GM21528 (cell line): ENCODE results near the gene CD109.
"Not testable (repeated sequence)": the region's sequence is repeated elsewhere in the genome, so short reads cannot be mapped to it uniquely, and the experiment has no call there.

ENCODE experiments used
- ATAC-seq: cut with Tn5 transposase; IDR thresholded peaks from one replicate; pipeline ENCODE4 v1.9.1; 2021; ENCODE audit warnings: mild to moderate bottlenecking, moderate library complexity; ENCODE audit not compliant: unreplicated experiment, low FRiP score

CD109 gene

DNA sequence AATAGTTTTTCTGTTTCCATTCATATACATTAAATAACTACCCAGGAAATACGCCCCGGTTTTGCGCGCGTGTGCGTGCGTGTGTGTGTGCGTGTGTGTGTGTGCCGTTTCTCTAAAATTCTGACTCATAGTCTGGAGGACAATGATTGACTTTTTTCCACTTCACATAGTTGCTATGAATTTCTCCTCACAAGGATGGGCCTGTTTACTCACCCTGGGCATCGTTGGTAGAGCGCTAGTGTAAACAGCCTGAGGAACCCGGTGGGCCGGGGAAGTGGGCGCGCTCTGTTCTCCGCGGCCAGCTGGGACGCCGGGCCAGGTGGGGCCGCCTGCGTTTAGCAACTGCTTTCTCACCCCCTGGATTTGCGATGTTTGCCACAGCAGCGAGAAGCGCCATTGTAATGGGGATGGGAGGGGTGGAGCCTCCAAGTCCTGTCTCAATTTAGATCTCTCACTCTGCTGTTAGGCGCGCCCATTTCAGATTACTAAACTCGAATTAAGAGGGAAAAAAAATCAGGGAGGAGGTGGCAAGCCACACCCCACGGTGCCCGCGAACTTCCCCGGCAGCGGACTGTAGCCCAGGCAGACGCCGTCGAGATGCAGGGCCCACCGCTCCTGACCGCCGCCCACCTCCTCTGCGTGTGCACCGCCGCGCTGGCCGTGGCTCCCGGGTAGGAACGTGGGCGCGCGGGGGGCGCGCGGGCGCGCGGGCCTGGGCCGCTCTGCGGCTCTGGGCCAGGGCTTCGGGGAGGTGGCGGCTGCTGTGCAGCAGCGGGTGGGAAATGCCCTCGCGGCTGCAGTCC is at the start of gene CD109:
Gene CD109 (plus strand): TSS at position 585 of the 803 bp plus-strand sequence. CDS start 13 bp downstream, at position 598.
- ATAC-seq = peak; percentile 56

DNA sequence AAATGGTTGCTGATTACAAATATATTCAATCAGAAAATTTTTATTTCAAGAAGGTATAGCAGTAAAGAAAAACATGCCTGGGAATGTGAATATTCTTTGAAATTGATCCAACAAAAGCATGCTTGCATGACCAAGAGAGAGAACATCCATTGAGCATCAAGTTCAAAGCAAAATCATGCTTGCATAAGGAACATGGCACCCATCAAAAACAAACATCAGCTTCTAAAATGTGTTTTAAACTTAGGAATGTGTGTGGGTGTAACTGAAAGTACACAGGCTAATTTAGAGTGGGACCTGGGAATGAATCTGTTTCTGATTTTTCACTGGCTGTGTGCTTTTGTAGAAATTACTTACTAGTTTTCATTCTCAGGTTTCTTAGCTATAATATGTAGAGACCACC is 47.8 kb upstream of the CD109 start:
- ATAC-seq = no peak

DNA sequence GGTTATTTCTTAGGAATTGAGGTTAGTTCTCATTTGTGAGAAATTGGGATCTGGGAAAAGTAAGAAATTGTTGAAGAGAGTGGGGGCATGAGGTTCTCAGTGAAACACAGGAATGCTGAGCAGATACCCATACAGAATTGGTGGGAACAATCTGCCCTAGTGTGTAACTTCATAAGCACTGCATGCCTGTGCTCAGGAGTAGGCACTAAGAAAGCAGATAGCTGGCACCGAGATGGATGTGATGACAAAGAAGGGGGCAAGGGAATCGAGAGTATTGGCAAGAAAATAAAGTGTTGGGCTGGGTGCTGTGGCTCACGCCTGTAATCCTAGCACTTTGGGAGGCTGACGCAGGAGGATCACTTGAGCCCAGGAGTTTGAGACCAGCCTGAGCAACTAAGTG is 46.2 kb upstream of the CD109 start:
- ATAC-seq = no peak

DNA sequence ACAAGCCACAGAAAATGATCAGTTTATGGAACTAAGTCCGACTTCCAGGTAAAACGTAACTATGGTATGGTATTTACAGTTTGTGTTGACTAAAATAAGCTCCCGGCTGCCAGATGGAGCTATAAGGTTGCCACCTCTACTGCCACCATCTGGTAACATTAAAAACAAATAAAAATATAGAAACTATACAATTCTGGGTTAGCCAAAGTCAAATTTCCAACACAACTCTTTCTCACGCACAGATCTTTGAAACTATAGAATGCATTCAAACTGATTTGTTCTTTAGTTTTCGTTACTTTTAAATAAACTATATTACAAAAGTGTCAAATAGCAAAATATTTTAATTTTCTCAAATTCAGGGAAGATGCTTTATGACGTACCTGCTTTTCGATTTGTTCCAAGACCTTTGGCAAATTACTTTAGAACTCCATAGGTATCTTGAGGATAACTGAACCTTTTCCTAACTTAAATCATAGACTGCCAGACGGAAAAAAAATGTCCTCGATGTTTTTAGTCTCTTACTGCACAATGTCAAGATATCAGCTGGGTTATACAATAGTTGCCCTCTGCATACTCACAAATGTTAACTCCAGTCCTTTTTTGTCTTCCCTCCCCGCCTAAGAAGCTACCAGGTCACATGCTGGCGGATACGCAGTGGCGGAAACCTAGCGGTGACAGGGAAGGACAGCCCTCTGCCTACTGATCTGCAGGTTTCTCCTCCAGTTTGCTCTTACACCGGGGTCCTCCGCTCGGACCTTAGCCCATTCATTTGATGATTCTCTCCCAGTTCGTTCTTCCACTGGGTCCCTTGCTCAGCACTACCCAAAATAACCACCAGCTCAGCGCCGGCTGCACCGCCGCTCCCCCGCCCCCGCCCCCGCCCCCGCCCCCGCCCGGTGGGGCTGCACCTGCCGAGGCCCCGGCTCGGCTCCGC is 43.1 kb upstream of the CD109 start:
- ATAC-seq = peak; percentile 51

DNA sequence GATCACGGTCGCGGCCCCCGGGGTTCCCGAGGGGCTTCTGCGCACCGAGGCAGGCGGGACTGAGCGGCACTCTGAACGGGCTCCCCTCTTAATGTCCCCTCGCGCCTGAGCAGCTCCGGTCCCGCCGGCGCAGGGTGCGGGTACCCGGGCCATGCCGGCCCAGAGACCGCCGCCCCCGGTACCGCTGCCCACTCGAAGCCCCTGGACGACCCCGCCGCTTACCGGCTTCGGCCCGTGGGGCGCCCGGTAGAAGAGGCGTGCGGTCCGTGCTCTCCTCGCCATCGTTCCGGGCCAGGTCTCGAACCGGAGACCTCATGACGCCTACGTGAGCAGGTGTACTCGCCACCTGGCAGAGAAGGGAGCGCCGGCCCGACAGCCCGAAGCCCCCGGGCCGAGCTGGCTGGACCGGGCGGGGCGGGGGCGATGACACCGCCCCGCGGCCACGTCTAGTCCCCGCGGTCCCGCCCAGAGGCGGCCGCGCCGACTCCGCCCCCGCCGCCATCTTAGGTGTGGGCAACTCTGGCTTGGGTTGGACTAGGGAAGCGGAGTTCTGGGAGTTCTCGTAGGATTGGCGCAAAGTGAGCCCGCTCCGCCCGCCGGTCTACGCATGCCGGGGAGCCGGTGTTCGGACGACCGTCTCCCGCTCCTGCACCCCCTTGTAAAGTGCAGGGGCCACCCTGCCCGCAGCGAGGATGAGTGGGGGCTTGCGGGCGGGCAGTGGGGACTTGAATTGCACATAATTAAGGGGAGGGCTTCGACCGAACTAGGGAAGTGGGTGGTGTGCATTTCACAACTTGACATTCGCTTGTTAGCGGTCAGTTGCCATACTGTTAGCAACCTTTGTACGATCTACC is 42.2 kb upstream of the CD109 start, which contains the start of gene SLC17A5:
Gene SLC17A5 (minus strand): TSS at position 422 of the 854 bp plus-strand sequence. CDS start 106 bp downstream, at position 316.
- peak; percentile 89 for ATAC-seq

DNA sequence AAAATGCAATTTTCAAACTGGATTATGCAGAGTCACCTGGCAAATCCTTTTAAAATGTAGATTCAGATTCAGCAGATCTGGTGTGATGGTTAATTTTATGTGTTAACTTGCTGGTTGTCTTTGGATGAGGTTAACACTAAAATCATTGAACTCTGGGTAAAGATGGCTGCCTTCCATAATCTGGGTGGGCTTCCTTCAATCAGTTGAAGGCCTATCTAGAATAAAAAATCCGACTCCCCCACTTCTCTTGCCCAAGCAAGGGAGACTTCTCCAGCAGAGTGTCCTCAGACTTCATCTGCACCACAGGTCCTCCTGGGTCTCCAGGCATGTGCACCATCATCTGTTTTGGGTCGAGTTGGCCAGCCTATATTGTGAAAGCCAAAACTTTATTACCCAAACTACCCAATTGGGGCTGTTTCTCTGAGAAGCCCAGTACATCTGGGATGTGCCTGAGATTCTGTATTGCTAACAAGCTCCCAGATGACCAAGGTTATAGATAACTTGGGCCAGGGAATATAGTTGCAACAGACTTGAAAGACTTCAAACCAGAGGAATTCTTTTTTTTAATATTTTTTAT is 40.6 kb upstream of the CD109 start:
- ATAC-seq = no peak

DNA sequence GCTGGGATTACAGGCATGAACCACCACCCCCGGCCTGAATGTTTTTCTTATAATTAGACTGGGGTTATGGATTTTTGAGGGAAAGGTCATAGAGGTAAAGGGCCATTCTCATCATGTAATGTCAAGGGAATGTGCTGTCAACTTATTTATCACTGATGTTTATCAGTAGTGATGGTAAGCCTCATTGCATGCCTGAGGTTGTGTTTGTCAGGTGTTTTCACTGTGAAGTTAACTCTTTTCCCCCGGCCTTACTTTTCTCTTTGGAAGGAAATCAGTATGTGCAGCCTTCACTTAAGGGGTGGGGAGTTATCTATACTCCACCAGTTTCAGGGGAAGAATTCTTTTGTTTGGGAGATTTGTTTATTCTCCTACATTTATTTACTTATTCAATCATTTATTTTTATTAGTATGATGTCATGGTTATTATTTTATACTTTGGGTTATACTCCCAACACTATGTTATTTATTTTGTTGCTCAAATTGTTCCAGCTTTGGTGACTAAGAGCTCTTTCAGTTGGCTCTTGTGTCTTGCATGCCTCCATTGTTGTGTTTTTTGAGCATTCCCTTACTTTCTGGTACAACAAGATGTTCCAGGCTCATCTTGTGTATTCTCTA is 39.4 kb upstream of the CD109 start:
- no peak for ATAC-seq

DNA sequence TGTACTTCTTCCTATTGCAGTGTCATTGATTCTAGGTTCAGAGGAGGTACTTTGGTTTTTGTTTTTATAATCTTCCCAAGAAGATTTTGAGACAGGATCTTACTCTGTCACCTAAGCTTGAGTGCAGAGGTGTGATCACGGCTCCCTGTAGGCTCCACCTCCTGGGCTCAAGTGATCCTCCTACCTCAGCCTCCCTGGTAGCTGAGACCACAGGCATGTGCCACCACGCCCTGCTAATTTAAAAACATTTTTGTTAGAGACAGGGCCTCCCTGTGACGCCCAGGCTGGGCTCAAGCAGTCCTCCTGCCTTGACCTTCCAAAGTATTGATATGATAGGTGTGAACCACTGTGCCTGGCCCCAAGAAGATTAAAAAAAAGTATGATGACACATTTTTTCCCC is 38.8 kb upstream of the CD109 start:
- ATAC-seq = no peak

DNA sequence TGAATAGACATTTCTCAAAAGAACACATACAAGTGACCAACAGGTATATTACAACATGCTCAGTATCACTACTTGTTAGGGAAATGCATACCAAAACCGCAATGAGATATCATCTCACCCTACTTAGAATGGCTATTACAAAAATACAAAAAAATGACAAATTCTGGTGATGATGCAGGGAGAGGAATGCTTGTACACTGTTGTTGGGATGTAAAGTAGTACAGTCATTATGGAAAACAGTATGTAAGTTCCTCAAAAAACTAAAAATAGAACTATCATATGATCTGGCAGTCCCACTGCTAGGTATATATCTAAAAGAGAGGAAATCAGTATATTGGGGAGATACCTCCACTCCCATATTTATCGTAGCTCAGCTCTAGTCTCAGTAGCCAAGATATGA is 31.3 kb upstream of the CD109 start:
- ATAC-seq = no peak

DNA sequence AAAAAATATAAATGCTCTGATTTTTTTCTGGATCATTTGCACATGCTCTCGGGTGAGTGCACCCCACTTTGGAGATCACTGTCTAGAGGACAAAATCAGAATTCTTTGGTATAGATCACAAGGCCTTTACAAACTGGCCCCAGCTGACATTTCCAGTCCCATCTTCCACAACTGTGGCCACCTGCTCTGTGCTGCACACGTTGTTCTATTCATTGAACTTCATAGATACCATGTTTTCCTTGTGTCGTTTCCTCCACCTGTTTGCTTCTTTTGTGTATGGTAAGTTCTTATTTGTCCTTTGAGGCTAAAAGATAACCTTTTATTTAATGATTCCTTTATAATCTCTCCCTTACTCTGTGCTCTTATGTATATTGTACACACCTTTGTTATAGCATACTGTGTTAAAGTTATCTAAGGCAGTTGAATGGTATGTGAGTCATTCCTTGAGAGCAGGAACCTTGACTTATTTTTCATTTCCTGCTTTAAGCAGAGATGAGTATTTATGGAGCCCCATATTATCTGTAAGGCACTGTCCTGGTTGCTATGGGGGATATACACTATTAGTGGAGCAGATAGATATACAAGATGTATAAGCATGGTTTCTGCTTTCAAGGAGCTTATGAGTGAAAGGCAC is 30.2 kb upstream of the CD109 start:
- ATAC-seq = no peak

DNA sequence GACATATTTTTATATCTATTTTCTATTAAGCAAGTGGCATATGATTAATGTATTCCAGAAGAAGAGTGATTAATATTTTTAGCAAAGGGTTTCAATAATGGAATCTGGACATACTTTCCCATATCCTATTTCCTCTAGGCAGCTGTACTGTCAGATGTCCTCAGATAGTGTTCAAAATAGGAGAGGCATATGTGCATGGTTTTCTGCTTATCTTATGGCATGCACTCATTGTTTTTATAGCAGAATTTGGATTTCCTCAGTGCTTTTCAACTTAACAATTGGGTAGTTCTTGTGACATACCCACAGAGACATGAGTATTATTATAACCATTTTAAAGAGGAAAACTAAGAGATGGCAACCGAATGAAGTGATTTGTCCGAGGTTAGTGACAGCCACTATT is 29.6 kb upstream of the CD109 start:
- ATAC-seq = no peak

DNA sequence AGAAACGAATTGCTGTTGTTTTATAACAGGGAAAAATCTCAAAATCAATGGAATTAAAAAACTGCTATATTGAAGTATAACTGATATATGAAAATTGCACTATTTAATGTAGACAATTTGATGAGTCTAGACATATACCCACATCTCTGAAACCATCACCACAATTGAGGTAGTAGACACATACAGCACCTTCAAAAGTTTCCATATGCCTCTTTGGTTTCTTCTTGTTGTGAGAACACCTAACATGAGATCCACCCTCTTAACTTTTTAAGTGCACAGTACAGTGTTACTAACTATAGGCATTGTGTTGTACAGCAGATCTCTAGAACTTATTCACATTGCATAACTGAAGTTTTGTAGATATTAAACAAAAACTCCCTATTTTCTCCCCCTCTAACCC is 28.2 kb upstream of the CD109 start:
- ATAC-seq = no peak

DNA sequence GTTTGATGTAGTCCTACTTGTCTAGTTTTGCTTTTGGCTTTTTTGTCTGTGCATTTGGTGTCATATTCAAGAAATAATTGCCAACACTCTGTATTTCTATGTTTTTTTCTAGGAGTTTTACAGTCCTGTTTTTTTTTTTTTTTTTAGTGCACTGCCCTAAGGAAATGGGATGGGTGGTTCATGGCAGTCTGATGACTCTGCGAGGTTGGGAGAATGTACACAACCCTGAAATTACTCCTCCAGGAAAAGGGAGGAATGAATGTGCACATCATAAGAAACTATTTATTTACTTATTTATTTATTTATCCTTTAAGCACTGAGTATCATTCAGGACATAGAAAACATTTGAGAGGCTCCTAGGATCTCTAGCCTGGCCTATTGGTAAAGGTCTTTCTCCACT is 27.0 kb upstream of the CD109 start:
- ATAC-seq = no peak

DNA sequence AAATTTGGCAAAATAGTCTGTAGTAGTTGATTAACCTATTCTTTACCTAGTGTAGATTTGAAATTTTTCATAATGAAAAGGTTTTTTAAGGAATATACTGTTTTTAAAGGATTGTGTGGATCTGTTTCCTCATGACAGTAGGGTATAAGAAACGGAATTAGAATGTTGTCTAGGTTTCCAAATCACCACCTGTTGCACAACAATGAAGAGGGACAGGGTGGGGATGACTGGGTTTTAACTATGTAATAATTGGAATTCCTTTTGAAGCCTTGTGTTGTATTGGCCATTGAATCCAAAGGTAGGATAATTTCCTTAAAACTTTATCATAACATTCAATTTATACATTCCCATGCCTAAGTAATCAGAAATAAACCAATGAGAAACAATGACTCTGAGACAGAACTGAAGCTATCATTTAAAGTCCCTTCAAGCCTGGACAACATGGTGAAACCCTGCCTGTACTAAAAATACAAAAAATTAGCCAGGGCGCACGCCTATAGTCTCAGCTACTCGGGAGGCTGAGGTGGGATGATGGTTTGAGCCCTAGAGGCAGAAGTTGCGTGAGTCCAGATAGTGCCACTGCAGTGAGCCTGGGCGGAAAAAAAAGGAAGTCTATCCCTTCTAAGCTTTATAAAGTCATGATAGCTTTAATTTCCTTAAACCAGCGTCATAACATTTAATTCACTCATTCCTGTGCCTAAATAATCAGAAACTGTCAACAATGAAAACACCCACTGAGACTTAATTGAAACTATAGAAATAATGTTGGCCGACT is 23.9 kb upstream of the CD109 start:
- no peak for ATAC-seq

DNA sequence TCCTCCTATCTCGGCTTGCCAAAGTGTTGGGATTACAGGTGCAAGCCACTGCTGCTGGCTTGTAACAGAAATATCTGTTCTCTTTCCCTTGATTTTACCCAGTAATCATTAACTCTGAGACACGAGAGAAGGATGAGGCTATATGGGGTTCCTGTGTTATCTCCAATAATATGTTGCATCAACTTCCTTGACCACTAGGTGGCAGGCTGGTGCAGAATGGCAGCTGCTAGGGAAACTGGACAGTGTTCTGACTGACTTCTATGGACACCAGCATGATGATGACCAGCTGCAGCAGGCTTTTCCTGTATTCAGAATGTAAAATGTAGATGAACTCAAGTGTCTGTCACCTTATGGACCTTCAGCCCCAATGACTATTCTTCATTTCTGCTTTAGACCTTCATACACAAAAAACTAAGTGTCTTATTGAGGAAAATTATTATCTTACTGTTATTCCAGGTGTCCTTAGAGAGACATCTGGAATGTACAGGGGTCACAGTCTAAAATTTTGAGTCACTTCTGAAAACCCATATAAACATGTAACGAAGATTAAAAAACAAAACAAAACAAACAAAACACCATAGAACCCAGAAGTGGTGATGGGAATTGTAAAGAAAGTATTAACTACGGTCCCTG is 20.4 kb upstream of the CD109 start:
- ATAC-seq = peak; percentile 95

DNA sequence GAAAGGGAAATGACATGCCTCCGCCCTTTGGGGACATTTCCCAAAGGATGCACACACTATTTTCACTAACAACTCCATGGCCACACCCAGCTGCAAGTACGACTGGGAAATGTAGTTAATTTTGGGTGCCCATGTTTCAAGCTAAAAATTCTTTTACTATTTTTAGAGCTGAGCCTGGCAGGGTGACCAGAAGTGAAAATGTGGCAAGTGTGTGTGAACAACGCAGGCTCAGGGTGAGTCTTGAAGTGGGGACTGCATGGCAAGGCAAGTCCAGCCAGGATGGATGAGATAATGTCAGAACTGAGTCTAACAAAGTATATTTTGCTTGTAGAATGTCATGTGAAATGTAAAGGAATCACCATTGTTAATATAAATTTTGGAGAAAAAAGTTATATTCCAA is 17.0 kb upstream of the CD109 start:
- ATAC-seq = no peak

DNA sequence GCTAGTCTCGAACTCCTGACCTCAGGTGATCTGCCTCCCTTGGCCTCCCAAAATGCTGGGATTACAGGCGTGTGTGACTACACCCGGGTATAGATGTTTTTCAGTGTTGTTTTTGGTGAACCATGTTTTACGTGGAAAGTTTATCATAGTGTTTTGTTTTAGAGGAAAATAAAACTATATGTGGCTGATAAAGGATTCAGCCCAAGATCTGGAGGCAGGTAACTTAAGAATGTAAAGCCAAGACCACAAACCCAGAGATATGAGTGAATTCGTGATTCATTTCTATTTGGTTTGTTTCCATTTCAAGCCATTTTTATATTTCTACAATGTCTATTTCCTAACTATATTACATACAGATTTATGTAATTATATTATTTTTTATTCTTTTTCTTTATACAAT is 16.2 kb upstream of the CD109 start:
- ATAC-seq = not testable (repeated sequence)

DNA sequence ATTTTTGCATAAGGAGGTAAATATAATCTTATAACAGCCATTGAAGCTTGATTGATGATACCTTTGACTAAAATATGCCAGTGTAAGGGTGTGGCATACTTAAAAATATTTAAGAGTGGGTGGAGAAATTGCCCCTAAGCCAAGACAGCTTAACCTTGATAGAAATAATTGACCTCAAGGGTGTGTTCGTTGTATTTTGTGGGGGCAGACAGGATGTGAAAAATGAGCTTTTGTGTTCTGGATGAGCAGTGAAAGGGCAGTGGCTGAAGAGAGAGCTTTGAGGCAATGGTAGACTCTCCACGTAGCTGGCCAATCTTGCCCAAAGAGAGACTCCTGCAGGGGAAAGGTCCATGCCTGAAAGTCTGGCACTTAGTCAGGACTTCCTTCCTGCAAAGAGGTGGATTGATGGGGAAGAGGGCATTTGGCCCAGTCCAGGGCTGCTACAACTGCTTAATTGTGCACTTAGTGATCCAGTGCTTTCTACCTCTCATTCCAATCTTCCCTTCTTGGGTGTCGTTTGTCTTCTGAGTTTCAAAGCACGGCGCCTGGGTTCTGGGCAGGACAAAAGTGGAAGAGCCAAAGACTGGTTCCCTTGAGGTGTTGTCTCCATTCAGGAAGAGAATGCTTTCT is 15.6 kb upstream of the CD109 start:
- no peak for ATAC-seq
